NCI-H2081 (cell line): ENCODE data around the gene SORCS2.

Source experiments
- DNase-seq, 2 experiments: peaks; one replicate each; lab custom pipeline; 2025; lab: John Stamatoyannopoulos, UW

SORCS2 gene

GRCh38 chr4:7692451-7693236 lies 500.3 kb downstream of the SORCS2 start:
- DNase-seq, result no peak

GRCh38 chr4:7693237-7693608 lies 500.9 kb downstream of the SORCS2 start:
- DNase-seq, result no peak

- no peak for DNase-seq
These were observed 501.4 kb downstream of the SORCS2 start for GRCh38 chr4:7693711-7694110.

GRCh38 chr4:7694324-7694723 lies 502.0 kb downstream of the SORCS2 start:
- DNase-seq, result no peak

GRCh38 chr4:7697343-7697742 lies 505.0 kb downstream of the SORCS2 start:
- DNase-seq, result no peak

- no peak for DNase-seq
These were observed 505.5 kb downstream of the SORCS2 start for GRCh38 chr4:7697821-7698220.

GRCh38 chr4:7698584-7698983 lies 506.2 kb downstream of the SORCS2 start:
- DNase-seq, result no peak

GRCh38 chr4:7699031-7699430 lies 506.7 kb downstream of the SORCS2 start:
- no peak for DNase-seq

GRCh38 chr4:7699825-7700224 lies 507.5 kb downstream of the SORCS2 start:
- DNase-seq, result no peak

- DNase-seq, result no peak
These were observed 508.3 kb downstream of the SORCS2 start for GRCh38 chr4:7700665-7701064.

GRCh38 chr4:7701866-7702649 lies 509.7 kb downstream of the SORCS2 start:
- no peak for DNase-seq

- no peak for DNase-seq
These were observed 511.4 kb downstream of the SORCS2 start for GRCh38 chr4:7703688-7704087.

- no peak for DNase-seq
These were observed 511.8 kb downstream of the SORCS2 start for GRCh38 chr4:7704091-7704490.

GRCh38 chr4:7704625-7705024 lies 512.3 kb downstream of the SORCS2 start:
- no peak for DNase-seq

- no peak for DNase-seq
These were observed 512.7 kb downstream of the SORCS2 start for GRCh38 chr4:7705062-7705461.

GRCh38 chr4:7705593-7705992 lies 513.3 kb downstream of the SORCS2 start:
- DNase-seq, result no peak

GRCh38 chr4:7708238-7708637 lies 515.9 kb downstream of the SORCS2 start:
- no peak for DNase-seq

GRCh38 chr4:7708981-7709380 lies 516.6 kb downstream of the SORCS2 start:
- DNase-seq, result no peak

GRCh38 chr4:7709431-7709830 lies 517.1 kb downstream of the SORCS2 start:
- no peak for DNase-seq

GRCh38 chr4:7710126-7710525 lies 517.8 kb downstream of the SORCS2 start:
- no peak for DNase-seq

GRCh38 chr4:7710576-7711306 lies 518.4 kb downstream of the SORCS2 start:
- no peak for DNase-seq

- DNase-seq, result no peak
These were observed 519.1 kb downstream of the SORCS2 start for GRCh38 chr4:7711307-7711963.
